ENCODE measurements around the gene SPTAN1.

GRCh38 chr9:128577206-128577605, 24.8 kb downstream of the SPTAN1 start:
- TF ChIP-seq ZFP3 (CRISPR knock-in tag; IDR thresholded peaks at IDR 0.05) = no peak
- TF ChIP-seq PATZ1 (CRISPR knock-in tag; IDR thresholded peaks at IDR 0.05; ENCODE audit: borderline replicate concordance) = no peak
- TF ChIP-seq ZNF70 (CRISPR knock-in tag; IDR thresholded peaks at IDR 0.05) = no peak
- TF ChIP-seq CREB5 (CRISPR knock-in tag; IDR thresholded peaks at IDR 0.05; ENCODE audit: low read depth) = no peak
- no peak for TF ChIP-seq ARNTL (CRISPR knock-in tag; IDR thresholded peaks at IDR 0.05; ENCODE audit: borderline replicate concordance, low read depth)
- TF ChIP-seq PPARA (CRISPR knock-in tag; IDR thresholded peaks at IDR 0.05; ENCODE audit: borderline replicate concordance) = no peak
- TF ChIP-seq ZFP30 (CRISPR knock-in tag; IDR thresholded peaks at IDR 0.05) = no peak
- no peak for TF ChIP-seq TSHZ2 (CRISPR knock-in tag; IDR thresholded peaks at IDR 0.05)
- no peak for TF ChIP-seq BACH2 (CRISPR knock-in tag; IDR thresholded peaks at IDR 0.05; ENCODE audit: borderline replicate concordance)
- no peak for TF ChIP-seq OSR1 (CRISPR knock-in tag; IDR thresholded peaks at IDR 0.05)
- no peak for TF ChIP-seq RARB (CRISPR knock-in tag; IDR thresholded peaks at IDR 0.05)

All from SK-N-SH treated with all-trans-retinoic acid at 6 μM for 48 hours (cell line).